SK-N-DZ (cell line): ENCODE data around the gene GARNL3.

Experiments used
- DNase-seq: peaks from one replicate; pipeline ENCODE4 v3.0.0-alpha.2; 2015; ENCODE audit warnings: low spot score

GARNL3 gene

DNA sequence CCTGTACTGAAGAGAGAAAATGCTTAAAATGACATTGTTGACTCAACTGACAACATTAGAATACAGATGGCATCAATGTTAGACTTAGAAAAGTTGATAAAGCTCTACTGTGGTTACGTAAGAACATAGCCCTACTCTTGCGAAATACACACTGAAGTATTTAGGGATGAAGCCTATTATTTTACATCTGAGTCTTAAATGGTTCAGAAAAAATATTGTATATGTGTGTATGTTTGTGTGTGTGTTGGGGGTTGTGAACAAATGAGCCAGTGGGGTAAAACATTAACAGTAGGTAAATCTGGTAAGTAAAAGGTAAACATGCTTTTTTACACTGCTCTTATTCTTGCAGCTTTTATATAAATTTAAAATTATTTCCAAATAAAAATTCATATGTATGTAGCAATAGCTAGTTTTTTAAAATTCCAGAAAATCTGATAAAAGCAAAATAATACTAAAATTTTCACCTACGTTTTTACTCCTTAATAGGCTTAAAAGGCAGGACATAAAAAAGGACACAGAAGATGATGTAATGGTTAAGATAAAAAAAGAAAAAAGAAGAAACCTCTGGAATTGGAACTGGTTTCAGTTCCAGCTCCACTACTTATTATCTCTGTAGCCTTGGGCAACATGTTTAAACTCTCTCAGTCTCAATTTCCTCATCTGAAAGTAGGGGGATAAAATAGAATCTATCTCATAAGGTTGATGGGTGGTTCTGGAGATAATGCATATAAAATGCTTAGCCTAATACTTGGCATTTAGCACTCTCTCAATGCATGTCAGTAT lies 44.3 kb downstream of the GARNL3 start:
- DNase-seq, result no peak

DNA sequence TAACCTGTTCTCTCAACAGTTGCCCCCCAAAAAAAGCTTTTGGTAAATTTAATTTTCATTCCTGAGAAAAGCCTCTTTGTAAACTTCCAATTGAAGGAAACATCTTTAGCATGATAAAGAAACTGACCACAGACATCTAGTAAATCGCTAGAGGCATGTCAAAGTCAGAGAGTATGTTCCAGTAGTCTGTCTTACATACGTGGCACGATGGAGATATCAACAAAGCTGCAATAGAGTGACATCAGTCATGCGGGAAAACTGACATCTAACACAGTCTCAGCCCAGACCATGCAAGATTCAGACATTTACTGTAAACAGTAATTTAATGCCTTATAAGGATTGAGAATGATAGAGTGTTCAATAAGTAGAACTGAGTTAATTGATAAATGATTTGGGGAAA lies 45.1 kb downstream of the GARNL3 start:
- no peak for DNase-seq

DNA sequence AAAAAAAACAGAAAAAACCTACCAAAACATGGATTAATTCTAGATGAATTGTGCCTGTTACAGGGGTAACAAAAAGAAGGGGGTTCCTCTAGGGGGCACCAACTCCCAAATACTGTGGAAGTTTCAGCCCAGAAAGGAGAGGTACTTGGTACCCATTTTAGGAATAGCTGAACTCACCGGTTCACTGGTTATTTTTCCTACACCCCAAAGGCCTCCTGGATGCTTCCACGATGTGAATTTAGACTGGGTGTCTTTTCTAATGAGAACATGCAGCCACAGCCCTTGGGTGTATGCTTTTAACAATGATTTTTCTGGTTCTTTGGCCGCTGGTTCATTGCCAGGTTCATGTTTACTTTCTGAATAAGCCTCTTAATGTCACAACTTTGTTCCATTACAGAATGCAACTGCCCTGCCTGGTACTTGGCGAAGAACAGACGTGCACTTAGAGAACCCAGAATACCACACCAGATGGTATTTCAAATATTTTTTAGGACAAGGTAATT lies 46.7 kb downstream of the GARNL3 start:
- DNase-seq, result no peak

DNA sequence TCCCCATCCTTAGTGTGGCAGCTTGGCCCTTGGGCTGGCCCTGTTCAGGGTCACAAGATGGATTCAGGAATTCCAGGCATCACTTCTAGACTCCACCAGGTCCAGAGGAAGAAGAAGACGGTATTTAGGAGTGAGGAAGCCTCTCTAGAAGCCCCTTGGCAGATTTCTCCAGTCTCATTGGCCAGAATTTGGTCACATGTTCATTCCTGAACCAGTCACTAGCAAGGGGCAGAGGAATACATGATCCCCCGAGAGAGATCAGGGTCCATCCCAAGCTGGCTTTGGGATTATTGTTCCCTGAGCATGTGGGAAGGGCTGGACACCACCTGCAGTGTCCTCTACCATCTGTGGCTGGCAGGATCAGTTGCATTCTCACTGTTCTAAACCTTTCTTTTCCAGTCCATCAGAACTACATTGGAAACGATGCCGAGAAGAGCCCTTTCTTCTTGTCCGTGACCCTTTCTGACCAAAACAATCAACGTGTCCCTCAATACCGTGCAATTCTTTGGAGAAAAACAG lies 48.5 kb downstream of the GARNL3 start:
- no peak for DNase-seq

DNA sequence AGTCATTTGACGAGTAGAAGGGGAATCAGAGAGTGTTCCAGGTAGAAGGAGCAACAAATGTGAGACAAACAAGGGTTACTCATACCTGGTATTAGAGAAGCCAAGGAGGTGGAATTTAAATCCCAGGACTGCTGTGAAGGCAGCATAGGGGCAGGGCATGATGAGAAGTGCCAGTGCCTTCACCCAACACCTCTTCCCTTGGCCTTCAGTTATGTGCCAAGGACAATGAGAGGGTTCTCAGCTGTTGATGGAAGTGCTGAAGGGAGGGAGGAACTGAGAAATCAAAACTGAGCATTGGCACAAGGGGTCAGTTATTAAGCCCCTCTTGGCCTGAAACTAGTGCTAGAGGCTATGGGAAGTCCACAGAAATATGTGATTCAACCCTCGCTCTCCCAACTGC lies 50.3 kb downstream of the GARNL3 start:
- DNase-seq, result no peak

DNA sequence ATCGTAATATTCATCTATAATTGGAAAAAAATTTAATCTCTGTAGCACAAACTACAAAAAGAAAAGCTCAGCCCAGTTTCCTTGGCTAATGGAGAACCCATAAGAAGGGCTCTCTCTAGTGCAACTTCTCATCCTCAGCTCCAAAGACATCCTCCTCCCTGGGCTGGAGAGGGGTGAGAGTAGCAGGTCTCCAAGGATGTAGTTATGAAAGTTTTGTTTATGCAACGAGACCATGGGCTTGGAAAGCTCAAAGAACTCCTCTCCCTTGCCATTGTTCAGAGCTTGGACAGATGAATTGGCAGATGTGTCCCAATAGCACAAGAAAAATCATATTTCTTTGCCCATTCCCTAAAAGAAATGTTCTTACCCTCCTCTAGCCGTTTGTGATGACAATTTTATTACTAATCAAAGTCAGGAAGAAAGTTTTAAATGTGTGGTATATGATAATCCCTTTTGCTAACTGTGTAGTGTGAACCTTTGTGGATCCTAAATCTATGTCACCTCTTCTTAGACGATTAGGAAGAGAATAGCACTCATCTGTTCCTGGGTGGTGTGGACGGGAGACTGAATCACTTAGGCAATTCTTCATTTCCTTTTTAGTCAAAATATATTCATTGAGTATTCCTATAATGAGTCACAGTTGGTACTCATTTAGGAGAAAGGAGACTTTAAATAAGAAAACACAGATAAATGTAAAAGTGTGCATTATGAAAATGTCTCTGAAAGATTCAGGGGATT lies 52.2 kb downstream of the GARNL3 start:
- DNase-seq, result no peak

DNA sequence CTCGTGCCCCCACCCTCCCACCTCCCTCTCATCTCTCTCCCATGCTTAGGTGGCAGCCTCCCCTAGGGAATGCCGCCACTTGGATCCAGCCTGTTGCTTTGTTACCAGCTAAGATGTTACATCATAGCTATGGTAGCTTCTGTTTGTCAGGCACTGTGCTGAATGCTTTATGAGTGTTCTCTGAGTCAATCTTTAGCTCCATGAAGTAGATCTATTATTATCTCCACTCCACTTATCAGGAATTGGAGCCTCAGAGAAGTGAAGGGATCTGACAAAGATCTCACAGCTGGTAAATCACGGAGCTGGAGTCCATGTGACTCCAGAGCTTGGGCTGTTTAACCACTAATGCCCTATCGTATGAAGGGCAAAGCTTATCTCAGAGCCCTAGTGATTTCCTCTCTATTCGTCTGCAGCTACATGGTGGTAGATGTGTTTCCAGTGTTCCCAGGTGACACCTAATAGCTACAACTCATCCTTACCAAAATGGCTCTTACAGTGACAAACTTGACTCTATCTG lies 54.1 kb downstream of the GARNL3 start:
- no peak for DNase-seq

DNA sequence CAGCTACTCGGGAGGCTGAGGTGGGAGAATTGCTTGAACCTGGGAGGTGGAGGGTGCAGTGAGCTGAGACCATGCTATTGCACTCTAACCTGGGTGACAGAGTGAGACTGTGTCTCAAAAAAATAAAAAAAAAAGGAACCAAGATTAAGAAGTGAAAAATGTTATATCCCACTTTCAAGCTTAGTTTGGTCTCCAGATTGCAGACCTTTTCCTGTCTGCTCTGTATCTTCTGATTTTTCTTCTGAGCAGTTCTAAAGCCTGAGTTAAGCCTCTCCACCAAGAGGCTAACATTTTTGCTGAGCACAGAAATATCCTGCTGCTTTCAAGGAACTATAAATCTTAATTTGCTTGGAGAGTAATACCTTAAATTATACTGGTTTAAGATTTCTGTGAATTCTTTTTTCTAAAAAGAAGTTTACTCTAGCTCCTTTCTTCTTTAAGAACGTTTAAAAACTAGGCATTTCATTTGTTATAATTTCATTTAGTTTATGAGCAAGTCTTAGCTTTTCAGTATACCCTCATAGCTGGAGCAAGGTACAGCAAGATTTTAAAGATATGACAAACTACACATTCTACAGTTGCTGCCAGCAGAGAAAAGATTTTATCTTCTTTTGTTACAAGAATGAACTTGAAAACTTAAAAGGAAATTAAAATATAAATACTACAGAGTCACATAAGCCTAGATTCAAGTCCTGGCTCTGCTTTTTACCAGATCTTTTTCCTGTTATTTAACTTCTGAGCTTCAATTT lies 55.0 kb downstream of the GARNL3 start:
- DNase-seq, result no peak

DNA sequence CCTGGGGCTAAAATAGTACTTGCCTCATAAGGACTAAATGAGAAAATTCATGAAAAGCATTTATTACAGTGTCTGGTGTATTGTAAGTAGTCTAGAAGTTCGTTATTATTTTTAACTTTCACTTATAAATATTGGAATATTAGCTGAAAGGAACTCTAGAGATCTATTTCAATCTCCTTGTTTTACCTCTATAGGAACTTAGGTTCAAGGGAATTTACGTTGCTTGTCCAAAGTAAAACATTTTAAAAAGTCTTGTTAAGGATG lies 55.5 kb downstream of the GARNL3 start:
- no peak for DNase-seq

DNA sequence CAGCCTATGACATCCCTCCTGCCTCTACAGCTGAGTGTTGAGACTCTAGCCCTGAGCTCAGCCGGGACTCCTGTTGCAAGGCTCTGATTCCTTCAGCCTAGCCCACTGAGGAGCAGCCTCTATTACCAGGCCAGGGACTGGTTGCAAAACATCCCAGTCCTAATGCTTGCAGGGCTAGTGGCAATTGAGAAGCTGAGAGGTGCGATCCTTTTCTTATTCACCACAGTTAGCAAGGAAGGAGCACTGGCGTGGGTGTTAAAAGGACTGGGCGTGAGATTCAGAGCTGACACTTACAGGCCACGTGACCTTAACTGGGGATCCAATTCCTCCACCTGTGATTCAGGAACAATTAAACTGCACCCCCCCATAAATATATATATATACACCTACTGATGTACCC lies 58.8 kb downstream of the GARNL3 start:
- DNase-seq, result no peak

DNA sequence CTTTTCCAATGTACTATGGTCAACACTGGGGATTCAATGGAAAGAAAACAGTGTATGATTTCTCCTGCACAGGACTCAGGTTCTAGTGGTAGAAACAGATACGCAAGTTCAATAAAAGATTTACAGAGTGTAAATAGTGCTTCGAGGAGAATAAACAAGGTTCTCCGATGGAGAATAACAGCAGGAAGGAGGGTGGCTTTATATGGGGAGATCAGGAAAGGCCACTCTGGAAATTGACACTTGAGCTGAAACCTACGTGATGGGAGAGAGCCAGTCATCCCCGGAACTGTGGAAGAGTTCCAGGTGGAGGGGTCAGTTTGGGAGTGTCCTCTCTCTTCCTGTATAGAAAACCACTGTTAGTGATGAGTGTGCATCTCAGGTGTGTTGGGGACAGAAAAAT lies 65.9 kb downstream of the GARNL3 start:
- no peak for DNase-seq

DNA sequence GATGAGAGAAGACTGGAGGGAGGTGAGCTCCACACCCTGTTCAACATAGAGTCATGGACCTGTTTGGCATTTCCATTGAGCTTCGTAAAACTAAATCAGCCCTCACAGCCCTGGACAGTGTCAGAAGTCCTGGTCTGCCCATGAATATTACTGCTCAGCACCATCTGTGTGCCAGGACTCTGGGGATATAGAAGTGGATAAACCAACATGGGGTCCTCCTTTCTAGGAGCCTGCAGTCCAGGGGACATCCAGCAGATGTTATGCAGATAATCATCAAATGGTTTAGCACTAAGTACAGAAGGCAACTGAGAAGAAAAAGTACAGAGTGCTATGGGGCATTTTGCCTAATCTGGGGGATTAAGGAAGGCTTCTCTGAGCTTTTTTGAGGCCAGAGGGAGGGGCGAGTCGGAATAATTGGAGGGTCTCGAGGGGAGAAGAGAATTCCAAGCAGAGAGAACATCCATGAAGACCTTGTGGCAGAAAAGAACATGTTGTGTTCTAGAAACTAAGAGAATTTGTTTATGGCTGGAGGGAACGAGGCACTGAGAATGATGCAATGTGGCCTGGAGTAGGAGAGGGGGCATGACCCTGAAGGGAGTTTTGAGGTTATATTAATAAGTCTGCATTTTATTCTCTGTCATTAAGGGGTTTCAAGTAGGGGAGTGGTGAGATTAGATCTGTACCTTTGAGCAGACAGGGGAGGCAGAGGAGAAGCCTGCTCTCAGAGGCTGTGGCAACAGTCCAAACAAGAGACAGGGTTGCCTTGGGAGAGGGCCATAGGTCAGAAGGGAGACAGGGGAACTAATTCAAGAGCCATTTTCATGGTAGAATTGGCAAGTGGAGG lies 68.9 kb downstream of the GARNL3 start:
- no peak for DNase-seq

DNA sequence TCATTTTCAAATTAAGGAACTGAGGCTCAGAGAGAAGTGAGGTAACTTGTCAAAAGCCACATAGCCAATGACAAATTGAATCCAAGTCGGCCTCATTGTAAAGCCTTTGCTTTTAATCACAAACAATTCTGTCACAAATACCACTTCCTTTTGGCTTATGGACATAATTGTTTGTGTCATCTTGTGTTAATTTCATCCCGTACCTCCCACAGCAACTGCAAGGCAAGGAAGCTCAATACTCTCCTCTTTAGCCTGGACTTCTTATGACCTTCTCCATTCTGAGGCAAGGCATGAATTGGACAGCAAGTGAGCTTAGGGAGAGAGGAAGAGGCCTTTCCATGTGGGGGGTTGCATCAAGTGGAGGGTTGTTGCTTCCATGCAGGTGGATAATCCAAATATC lies 70.2 kb downstream of the GARNL3 start:
- no peak for DNase-seq

DNA sequence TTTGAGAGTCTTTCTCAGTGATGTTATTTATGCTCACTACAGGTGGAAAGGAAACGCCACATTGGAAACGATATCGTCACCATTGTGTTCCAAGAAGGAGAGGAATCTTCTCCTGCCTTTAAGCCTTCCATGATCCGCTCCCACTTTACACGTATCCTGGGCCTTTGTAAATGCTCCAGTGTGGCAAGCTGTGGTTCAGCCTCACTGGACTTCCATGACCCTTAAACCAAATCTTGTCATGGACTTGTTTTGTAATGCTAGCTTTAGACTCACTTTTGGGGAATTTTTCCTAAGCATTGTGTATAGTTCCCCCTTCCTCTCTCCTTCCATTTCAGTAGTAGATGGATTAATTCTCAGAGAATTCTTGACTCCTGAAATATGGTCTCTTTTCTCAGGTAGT lies 71.5 kb downstream of the GARNL3 start:
- DNase-seq, result no peak

DNA sequence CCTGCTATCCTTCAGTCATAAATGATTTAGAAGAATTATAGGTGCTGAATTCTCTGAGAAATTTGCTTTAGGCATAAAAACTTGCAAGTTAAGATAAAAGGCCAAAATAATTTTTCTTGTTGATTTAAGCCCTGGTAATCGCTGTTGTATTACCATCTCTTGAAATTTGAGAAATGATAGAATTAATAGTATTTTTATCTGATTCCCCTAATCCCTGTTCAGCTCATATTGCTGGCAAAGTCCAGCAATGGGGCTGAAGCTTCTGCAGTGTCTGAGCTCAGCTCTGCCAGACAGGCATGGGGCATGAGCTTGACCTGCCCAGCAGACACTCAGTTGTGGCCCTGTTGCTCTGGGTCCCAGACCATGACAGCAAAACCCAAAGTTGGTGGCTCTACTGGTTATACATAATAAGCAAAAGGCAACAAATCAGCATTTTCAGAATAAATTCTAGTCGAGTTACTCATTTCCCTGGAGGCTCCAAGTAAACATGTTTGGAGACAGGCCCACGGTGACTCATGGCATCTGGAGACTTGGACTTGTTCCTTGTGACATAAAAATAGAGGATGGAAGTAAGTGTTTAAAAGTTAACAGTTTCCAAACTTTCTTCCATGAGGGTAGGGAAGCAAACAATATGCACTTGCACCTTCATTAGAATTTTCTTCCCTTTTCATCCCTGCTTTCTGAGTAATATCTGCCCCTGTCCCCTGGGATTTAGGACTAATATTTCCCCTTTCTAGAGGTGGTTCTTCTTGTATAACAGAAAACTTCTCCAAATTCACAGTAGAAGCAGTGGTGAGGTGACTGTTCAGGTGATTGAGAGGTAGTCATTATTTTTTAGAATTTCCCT lies 72.2 kb downstream of the GARNL3 start:
- DNase-seq, result no peak

DNA sequence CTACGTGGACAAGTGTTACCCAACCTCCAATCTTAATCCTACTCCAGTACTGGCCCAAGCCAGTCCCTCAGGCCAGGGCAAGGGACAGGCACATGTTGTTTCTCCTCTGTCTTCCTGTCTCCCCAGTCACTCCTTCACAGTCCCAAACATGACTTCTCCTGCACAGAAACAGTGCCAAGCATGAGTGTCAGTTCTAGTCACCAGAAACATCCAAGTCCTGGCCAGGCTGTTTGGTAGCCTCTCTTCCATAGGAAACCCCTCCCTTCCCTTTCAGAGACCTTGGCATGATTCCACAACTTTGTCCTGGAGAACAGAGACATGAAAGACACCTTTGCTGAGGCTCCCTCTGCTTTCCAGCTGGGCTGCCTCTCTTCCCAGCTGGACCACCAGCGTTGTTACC lies 76.1 kb downstream of the GARNL3 start:
- DNase-seq, result no peak

DNA sequence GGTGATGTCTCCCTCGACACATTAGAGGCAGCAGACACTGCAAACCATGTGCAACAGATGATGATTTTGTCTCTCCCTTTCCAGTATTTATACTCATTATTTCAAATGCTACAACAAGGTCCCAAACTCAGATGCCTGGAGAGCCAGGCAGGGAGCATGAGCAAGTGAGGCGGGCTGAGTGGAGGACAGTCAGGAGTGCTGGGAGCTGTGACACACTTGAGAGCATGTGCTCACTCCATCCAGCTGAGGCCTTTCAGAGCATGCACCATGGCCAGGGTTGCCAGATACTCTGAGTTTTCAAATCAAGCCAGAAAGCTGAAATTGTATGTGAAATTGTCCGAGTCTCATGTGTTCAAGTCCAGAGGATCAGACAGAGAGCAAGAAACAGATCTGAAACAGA lies 76.6 kb downstream of the GARNL3 start:
- DNase-seq, result no peak

DNA sequence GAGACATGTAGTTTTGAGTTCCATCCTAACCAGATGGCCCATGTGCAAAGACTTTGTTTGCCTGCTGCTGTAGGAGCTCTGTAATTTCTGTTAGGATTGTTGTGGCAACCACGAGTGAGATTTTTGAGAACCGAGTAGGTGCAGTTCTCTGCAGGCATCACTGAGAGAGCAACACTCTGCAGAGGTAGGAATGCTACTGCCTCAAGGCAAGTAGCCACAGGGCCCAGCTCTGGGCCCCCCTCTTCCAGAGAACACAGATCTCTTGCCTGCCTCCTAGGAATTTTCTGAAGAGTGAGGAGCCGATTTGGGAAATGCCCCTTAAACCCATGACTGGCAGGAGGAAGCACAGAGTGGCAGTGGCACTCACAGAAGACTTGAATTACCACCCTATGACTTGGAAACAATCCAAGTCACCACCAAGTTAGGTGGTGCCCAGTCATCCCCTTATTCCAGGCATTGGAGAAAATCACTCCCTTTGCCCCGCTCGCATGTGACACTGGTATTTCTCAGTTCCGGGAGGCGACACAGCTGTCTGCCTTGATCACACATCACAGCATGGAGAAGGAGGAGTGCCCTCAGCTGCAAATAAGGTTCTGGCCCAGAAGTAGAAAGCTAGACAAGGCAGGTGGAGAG lies 79.9 kb downstream of the GARNL3 start:
- DNase-seq, result no peak

DNA sequence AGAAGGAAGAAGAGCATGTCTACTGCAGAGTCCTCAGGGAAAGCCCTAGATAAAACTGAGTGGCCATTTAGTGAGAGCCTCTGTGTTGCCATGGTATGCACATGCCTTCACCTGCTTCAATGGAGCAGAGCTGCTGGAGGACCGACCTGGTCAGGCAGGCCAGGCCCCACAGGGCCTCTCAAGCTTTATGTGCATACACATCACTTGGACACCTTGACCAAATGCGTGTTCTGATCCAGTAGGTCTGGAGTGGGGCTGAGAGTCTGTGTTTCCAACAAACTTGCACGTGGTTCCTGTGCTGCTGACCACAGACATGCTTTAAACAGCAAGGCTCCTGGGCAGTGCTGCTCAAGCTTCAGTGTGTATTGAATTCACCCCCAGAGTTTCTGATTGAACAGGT lies 81.0 kb downstream of the GARNL3 start:
- DNase-seq, result no peak

DNA sequence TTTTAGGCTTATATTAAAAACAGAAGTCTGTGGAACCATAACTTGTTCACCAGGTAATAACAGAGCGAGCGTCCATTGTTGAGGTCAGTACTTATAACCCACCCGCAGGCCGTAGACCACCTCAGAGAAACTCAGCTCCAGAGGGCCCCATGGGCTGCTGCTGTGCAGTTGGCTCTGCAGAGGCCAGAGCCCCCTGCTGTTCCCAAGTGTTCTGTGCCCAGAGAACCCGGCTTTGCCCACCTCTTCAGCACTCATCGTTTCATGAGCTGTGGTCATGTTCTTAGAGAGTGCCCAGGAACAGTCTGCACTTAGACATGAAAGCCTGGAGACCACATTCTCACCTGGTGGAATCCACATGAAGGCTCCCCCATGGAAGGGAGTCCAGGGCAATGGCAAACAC lies 82.0 kb downstream of the GARNL3 start:
- DNase-seq, result no peak
